Mammary epithelial cell (primary cell): Measurements from ENCODE around the gene TBCCD1.

Experiments
- EZH2 ChIP-seq: IDR thresholded peaks from 2 replicates; pipeline ENCODE4 v1.6.1; 2012; ENCODE audit warnings: low read length, inconsistent platforms, borderline replicate concordance
- TF ChIP-seq, protein P1 (sequence below), 2 donors: IDR thresholded peaks in 1 of 2; conservative IDR thresholded peaks in 1 of 2; 2 replicates each; pipeline ENCODE4 v1.5.1; 2011 to 2012; ENCODE audit warnings: inconsistent platforms in 2 of 2, low read length in 2 of 2, mild to moderate bottlenecking in 2 of 2, control low read depth in 1 of 2, low read depth in 1 of 2; ENCODE audit not compliant: insufficient read depth in 1 of 2; ENCODE audit errors: extremely low read depth in 1 of 2

DNA sequence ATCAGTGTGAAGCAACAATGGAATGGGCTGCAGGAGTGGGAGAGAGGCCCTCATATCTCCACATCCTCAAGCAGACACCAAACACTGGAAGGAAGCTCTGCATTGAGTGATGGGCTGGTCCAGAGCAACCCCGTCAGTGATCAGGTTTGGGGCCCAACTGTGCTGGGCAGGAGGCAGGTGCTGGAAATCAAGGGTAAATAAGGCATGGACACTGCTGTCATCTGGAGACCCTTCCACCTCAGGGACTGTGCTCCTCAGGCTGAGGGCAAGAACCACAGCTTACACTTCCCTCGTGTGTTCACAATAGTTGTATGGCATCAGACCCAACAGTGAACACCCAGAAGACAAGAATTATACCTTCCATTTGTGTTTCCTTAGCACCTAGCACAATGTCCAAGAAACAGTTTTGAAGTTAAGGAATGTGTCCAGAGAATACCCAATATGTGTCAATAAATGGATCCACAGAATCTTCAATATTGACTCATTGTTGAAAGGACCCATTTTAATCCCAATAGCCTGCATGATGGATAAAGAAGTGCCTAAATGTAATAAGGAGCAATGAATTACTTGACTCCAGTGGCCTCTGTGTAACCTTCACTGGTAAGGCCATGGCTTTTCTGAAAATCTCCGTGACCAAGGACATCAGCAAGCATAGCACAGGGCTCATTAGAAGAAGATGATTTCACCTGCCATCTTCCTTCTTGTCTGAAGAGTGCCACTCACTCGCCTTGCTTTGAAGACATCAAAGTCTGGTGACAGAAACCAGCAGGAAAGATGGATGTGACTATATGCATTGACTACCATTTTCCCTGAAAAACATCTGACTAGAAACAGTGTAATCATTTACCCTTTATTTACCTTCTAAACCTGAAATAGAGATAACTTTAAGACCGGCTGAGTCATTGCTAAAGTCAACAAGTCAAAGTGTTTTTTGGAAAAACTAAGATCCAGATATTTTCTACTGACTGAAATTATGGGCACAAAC is 38.7 kb upstream of the TBCCD1 start:
- TF ChIP-seq, protein P1, sequence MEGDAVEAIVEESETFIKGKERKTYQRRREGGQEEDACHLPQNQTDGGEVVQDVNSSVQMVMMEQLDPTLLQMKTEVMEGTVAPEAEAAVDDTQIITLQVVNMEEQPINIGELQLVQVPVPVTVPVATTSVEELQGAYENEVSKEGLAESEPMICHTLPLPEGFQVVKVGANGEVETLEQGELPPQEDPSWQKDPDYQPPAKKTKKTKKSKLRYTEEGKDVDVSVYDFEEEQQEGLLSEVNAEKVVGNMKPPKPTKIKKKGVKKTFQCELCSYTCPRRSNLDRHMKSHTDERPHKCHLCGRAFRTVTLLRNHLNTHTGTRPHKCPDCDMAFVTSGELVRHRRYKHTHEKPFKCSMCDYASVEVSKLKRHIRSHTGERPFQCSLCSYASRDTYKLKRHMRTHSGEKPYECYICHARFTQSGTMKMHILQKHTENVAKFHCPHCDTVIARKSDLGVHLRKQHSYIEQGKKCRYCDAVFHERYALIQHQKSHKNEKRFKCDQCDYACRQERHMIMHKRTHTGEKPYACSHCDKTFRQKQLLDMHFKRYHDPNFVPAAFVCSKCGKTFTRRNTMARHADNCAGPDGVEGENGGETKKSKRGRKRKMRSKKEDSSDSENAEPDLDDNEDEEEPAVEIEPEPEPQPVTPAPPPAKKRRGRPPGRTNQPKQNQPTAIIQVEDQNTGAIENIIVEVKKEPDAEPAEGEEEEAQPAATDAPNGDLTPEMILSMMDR (conservative IDR thresholded peaks at IDR 0.05 in 1 of 2, IDR thresholded peaks at IDR 0.05 in 1 of 2; ENCODE audit: extremely low read depth in 1 of 2, insufficient read depth in 1 of 2, low read depth in 1 of 2, low read length in 2 of 2) = no peak
- no peak for TF ChIP-seq EZH2
